ENCODE results near the gene MEI4.

DNA sequence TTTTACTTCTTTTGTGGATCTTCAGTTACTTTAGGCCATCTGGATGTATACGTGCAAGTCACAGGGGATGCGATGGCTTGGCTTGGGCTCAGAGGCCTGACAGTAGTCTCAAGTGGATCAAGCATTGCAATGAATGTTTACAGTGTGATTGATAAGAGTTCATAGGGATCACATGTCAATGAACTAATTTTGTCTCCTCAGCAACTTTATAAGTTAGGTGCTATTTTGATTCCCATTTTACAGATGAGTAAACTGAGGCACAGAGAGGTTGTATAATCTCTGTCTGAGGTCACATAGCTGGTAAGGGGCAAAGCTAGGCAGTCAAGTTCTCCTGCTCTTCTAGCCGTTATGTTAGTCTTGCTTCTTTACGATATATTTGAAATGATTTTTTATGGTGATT is 13.5 kb downstream of the MEI4 start:
- TF ChIP-seq POLR2AphosphoS5 (IDR thresholded peaks at IDR 0.05) (no peak), CTCF (IDR thresholded peaks at IDR 0.05) (no peak), POLR2A (IDR thresholded peaks at IDR 0.05) (no peak)
